ENCODE measurements around the gene CCNT1.

GRCh38 chr12:48765753-48766162 is 49.3 kb upstream of the CCNT1 start:
- TF ChIP-seq POLR2A (IDR thresholded peaks at IDR 0.05; ENCODE audit: insufficient read depth in 1 of 2, low read depth in 2 of 2, low read length in 2 of 2) (no peak), CEBPB (IDR thresholded peaks at IDR 0.05; ENCODE audit: borderline replicate concordance, low read depth, low read length) (no peak), ZNF784 (CRISPR knock-in tag; IDR thresholded peaks at IDR 0.05; ENCODE audit: borderline replicate concordance) (no peak), ZFP36L1 (CRISPR knock-in tag; IDR thresholded peaks at IDR 0.05) (no peak)
